HuH-7 (cell line): ENCODE measurements around the gene OR4C11.

Experiments used
- DNase-seq: peaks from one replicate; pipeline ENCODE4 v3.0.0; 2011; ENCODE audit warnings: low spot score

Gene OR4C11, protein sequence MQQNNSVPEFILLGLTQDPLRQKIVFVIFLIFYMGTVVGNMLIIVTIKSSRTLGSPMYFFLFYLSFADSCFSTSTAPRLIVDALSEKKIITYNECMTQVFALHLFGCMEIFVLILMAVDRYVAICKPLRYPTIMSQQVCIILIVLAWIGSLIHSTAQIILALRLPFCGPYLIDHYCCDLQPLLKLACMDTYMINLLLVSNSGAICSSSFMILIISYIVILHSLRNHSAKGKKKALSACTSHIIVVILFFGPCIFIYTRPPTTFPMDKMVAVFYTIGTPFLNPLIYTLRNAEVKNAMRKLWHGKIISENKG

DNA sequence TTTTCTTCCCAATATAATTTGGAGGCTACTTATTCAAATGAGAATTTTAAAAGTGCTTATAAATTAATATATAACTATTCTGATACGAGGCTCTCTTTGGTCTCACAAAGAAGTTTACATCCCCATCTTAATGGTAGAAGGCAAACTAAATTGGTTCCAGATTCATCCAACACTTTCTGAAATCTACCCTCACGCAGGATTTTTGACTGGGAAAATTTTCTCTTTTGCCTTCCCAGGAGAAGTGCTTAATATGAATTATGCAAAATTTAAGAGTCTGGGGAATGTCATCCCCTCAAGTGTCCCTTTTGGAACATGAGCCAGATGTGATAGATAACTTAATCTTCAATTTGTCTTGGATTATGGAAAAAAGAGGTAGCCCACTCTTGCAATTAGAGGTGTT, at the start of gene OR4C11:
Gene OR4C11, minus strand, starts transcription at position 101 of the 400 bp plus-strand sequence. CDS start 3,272 bp downstream, outside the sequence.
- DNase-seq, result no peak

DNA sequence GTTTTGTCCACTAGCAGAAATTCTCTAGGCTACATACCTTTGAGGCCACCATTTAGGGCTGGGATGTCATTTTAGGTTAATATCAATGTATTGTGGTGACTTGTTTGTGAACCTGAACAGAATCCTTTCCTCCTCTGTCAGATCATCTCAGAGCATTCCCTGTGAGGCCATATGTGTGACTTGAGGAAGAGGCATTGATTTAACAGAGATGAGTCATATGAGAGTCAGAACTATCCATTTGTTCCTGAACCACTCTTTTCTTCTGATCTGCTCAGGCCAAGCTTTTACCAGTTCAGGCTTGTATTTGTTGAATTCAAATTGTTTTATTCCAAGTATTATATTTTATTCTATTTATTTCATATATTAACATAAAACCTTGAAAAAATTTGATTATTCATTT, 47.7 kb upstream of the OR4C11 start:
- DNase-seq, result no peak

GRCh38 chr11:55652560-55652959, 45.1 kb upstream of the OR4C11 start:
- DNase-seq, result no peak

DNA sequence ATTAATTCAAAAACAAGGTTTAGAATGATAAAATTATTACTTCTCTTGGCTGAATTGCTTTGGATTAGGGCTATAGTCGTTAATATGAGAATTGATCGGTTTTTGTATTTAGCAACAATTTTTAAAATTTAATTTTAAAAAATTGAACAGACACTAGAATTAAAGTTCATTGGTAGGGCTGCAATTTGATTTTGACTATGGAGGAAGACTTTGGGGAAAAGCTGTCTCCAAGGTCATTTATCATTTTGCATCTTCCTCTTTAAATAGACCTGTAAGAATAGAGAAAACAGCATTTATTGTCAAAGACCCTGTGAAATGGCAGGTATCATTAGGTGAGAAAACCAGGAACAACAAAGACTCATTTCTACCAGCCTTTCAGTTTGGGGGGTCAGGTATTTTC, 40.6 kb upstream of the OR4C11 start, which contains the start of gene OR4S2:
Gene OR4S2, plus strand, starts transcription at position 301 of the 400 bp plus-strand sequence. CDS start 2,577 bp downstream, outside the sequence.
- DNase-seq, result no peak

- no peak for DNase-seq
Measured at GRCh38 chr11:55634813-55635212, 27.4 kb upstream of the OR4C11 start, which contains the start of gene OR4P4. OR4P4 (plus strand) TSS chr11:55635113.

DNA sequence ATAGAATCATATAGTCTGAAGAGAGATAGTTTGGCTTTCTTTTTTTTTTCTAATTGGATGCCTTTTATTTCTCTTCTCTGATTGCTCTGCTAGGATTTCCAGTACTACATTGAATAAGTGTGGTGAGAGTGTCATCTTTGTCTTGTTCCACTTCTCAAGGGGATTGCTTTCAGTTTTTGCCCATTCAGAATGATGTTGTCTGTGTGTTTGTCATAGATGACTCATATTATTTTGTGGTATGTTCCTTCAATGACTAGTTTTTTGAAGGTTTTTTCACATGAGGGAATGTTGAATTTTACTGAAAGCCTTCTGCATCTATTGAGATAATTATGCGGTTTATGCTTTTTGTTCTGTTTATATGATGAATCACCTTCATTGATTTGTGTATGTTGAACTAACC, 17.1 kb upstream of the OR4C11 start:
- no peak for DNase-seq

- no peak for DNase-seq
Measured at GRCh38 chr11:55572548-55572947, 34.9 kb downstream of the OR4C11 start.

GRCh38 chr11:55571828-55572227, 35.6 kb downstream of the OR4C11 start, which contains the start of gene OR4C16:
OR4C16 (plus strand) TSS chr11:55572128; CDS start chr11:55572128, 0 bp downstream.
- no peak for DNase-seq

DNA sequence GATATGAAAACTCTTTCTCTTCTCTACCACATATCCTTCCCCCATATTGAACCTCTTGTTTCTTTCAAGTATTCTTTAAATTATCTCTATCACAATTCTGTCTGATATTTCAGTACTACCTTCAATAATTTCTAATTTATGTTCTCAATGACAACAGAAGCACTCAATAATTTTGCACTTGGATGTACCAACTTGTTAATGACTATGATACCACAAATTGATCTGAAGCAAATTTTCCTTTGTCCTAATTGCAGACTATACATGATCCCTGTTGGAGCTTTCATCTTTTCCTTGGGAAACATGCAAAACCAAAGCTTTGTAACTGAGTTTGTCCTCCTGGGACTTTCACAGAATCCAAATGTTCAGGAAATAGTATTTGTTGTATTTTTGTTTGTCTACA, 53.3 kb downstream of the OR4C11 start, which contains the start of gene OR4C15:
Gene OR4C15, plus strand, starts transcription at position 301 of the 400 bp plus-strand sequence. Its CDS starts 0 bp downstream, at position 301.
- no peak for DNase-seq
